Neuron (in vitro differentiated cells): ENCODE results near the gene MARCHF3.

Experiments
- H2AFZ ChIP-seq: one replicate; pipeline ENCODE4 v1.6.1; 2013; ENCODE audit warnings: low read depth, mild to moderate bottlenecking, inconsistent platforms, low read length, moderate library complexity
- H3K27me3 ChIP-seq: one replicate; pipeline ENCODE4 v1.6.1; 2013; ENCODE audit warnings: low read length; ENCODE audit not compliant: insufficient read depth
- H3K36me3 ChIP-seq: one replicate; pipeline ENCODE4 v1.6.1; 2013; ENCODE audit warnings: low read length; ENCODE audit not compliant: insufficient read depth
- H3K4me1 ChIP-seq: one replicate; pipeline ENCODE4 v1.6.1; 2013; ENCODE audit warnings: low read length; ENCODE audit not compliant: insufficient read depth
- H3K4me3 ChIP-seq: 2 replicates; pipeline ENCODE4 v1.5.1; 2013; ENCODE audit warnings: mild to moderate bottlenecking, low read length, moderate library complexity
- H3K9me3 ChIP-seq: one replicate; pipeline ENCODE4 v1.6.1; 2013; ENCODE audit warnings: low read length

MARCHF3 gene

GRCh38 chr5:127002390-127002789 lies 28.0 kb downstream of the MARCHF3 start:
- no peaks in the 10 kb centered on the region for H3K9me3 ChIP-seq
- no peaks in the 10 kb centered on the region for H3K36me3 ChIP-seq
- H3K4me3 ChIP-seq = no peak overlapping the region
- H2AFZ ChIP-seq = no peak overlapping the region
- H3K4me1 ChIP-seq = peaks cover 11% of the 10 kb centered on the region
- H3K27me3 ChIP-seq = no peaks in the 10 kb centered on the region

GRCh38 chr5:127001621-127002296 lies 28.6 kb downstream of the MARCHF3 start:
- H3K27me3 ChIP-seq = no peaks in the 10 kb centered on the region
- no peak overlapping the region for H3K4me3 ChIP-seq

GRCh38 chr5:126998895-126999570 lies 31.3 kb downstream of the MARCHF3 start:
- no peak overlapping the region for H2AFZ ChIP-seq
- no peak overlapping the region for H3K4me3 ChIP-seq
- H3K4me1 ChIP-seq = peaks cover 11% of the 10 kb centered on the region

More at GRCh38 chr5:127001621-127002296, 28.6 kb downstream of the MARCHF3 start:
- Histone ChIP-seq H2AFZ (no peak overlapping the region), H3K9me3 (no peaks in the 10 kb centered on the region), H3K4me1 (peaks cover 11% of the 10 kb centered on the region), H3K36me3 (no peaks in the 10 kb centered on the region)

GRCh38 chr5:126998201-126998631 lies 32.1 kb downstream of the MARCHF3 start:
- Histone ChIP-seq H3K4me3 (no peak overlapping the region), H3K27me3 (no peaks in the 10 kb centered on the region), H3K4me1 (peaks cover 11% of the 10 kb centered on the region), H3K36me3 (no peaks in the 10 kb centered on the region), H2AFZ (no peak overlapping the region), H3K9me3 (no peaks in the 10 kb centered on the region)

More at GRCh38 chr5:126998895-126999570, 31.3 kb downstream of the MARCHF3 start:
- Histone ChIP-seq H3K27me3 (no peaks in the 10 kb centered on the region), H3K36me3 (no peaks in the 10 kb centered on the region), H3K9me3 (no peaks in the 10 kb centered on the region)

GRCh38 chr5:126995689-126996088 lies 34.7 kb downstream of the MARCHF3 start:
- Histone ChIP-seq H3K36me3 (no peaks in the 10 kb centered on the region), H2AFZ (no peak overlapping the region)

GRCh38 chr5:126995039-126995438 lies 35.3 kb downstream of the MARCHF3 start:
- no peaks in the 10 kb centered on the region for H3K27me3 ChIP-seq
- H3K36me3 ChIP-seq = no peaks in the 10 kb centered on the region

More at GRCh38 chr5:126995689-126996088, 34.7 kb downstream of the MARCHF3 start:
- Histone ChIP-seq H3K27me3 (no peaks in the 10 kb centered on the region), H3K4me3 (no peak overlapping the region), H3K4me1 (no peaks in the 10 kb centered on the region), H3K9me3 (no peaks in the 10 kb centered on the region)

GRCh38 chr5:126994485-126994884 lies 35.9 kb downstream of the MARCHF3 start:
- no peak overlapping the region for H3K4me3 ChIP-seq
- H3K36me3 ChIP-seq = no peaks in the 10 kb centered on the region
- no peaks in the 10 kb centered on the region for H3K4me1 ChIP-seq
- H2AFZ ChIP-seq = no peak overlapping the region
- no peaks in the 10 kb centered on the region for H3K9me3 ChIP-seq
- H3K27me3 ChIP-seq = no peaks in the 10 kb centered on the region

More at GRCh38 chr5:126995039-126995438, 35.3 kb downstream of the MARCHF3 start:
- H3K4me3 ChIP-seq = no peak overlapping the region
- H2AFZ ChIP-seq = no peak overlapping the region
- H3K4me1 ChIP-seq = no peaks in the 10 kb centered on the region
- H3K9me3 ChIP-seq = no peaks in the 10 kb centered on the region

GRCh38 chr5:126988021-126988569 lies 42.3 kb downstream of the MARCHF3 start:
- Histone ChIP-seq H3K4me3 (no peak overlapping the region), H3K4me1 (no peaks in the 10 kb centered on the region), H3K9me3 (no peaks in the 10 kb centered on the region), H3K27me3 (no peaks in the 10 kb centered on the region), H3K36me3 (no peaks in the 10 kb centered on the region), H2AFZ (no peak overlapping the region)

- Histone ChIP-seq H3K4me3 (no peak overlapping the region), H3K9me3 (no peaks in the 10 kb centered on the region), H3K36me3 (no peaks in the 10 kb centered on the region), H3K27me3 (no peaks in the 10 kb centered on the region), H2AFZ (no peak overlapping the region), H3K4me1 (no peaks in the 10 kb centered on the region)
These were observed 43.0 kb downstream of the MARCHF3 start for GRCh38 chr5:126987271-126987899.

- Histone ChIP-seq H2AFZ (no peak overlapping the region), H3K4me1 (no peaks in the 10 kb centered on the region), H3K9me3 (no peaks in the 10 kb centered on the region), H3K4me3 (no peak overlapping the region), H3K36me3 (no peaks in the 10 kb centered on the region), H3K27me3 (no peaks in the 10 kb centered on the region)
These were observed 45.7 kb downstream of the MARCHF3 start for GRCh38 chr5:126984632-126985031.

- Histone ChIP-seq H3K4me1 (no peaks in the 10 kb centered on the region), H2AFZ (no peak overlapping the region), H3K36me3 (no peaks in the 10 kb centered on the region), H3K9me3 (no peaks in the 10 kb centered on the region), H3K4me3 (no peak overlapping the region), H3K27me3 (no peaks in the 10 kb centered on the region)
These were observed 46.5 kb downstream of the MARCHF3 start for GRCh38 chr5:126983874-126984266.

- Histone ChIP-seq H3K9me3 (no peaks in the 10 kb centered on the region), H2AFZ (no peak overlapping the region), H3K27me3 (no peaks in the 10 kb centered on the region), H3K4me1 (no peaks in the 10 kb centered on the region), H3K36me3 (no peaks in the 10 kb centered on the region), H3K4me3 (no peak overlapping the region)
These were observed 47.2 kb downstream of the MARCHF3 start for GRCh38 chr5:126982926-126983873.
